Activated T-helper 17 cell treated with anti-CD3 and anti-CD28 coated beads, Interleukin-2, amount 50 U/mL, for 72 hours (primary cell): ENCODE data around the gene ARSK. TPM values are rescaled to one million over a fixed set of nuclear protein-coding genes. Genes with fewer than 3 reads are reported as not detected.

Source experiments
- ATAC-seq: fragments of 150-1000 bp; cut with Tn5 transposase; replicated peaks from 2 replicates; pipeline ENCODE4 v1.10.0; 2021; ENCODE audit warnings: mild to moderate bottlenecking, moderate library complexity
- H3K27ac Mint-ChIP-seq: one replicate; pipeline ENCODE4 v1.8.0; 2022; ENCODE audit warnings: mixed read lengths
- H3K27me3 Mint-ChIP-seq: one replicate; pipeline ENCODE4 v1.8.0; 2022; ENCODE audit warnings: mixed read lengths
- H3K36me3 Mint-ChIP-seq: one replicate; pipeline ENCODE4 v1.8.0; 2022; ENCODE audit warnings: low read depth, mild to moderate bottlenecking, mixed read lengths
- H3K4me1 Mint-ChIP-seq: one replicate; pipeline ENCODE4 v1.8.0; 2022; ENCODE audit warnings: mixed read lengths
- H3K4me3 Mint-ChIP-seq: one replicate; pipeline ENCODE4 v1.8.0; 2022; ENCODE audit warnings: mild to moderate bottlenecking, mixed read lengths
- H3K9me3 Mint-ChIP-seq: one replicate; pipeline ENCODE4 v1.8.0; 2022; ENCODE audit warnings: mixed read lengths
- total RNA-seq, 2 donors: library from RNA; stranded (reverse); gene quantifications; one replicate each; pipeline ENCODE4 v1.2.3, GENCODE V29; 2022

ARSK gene, protein sequence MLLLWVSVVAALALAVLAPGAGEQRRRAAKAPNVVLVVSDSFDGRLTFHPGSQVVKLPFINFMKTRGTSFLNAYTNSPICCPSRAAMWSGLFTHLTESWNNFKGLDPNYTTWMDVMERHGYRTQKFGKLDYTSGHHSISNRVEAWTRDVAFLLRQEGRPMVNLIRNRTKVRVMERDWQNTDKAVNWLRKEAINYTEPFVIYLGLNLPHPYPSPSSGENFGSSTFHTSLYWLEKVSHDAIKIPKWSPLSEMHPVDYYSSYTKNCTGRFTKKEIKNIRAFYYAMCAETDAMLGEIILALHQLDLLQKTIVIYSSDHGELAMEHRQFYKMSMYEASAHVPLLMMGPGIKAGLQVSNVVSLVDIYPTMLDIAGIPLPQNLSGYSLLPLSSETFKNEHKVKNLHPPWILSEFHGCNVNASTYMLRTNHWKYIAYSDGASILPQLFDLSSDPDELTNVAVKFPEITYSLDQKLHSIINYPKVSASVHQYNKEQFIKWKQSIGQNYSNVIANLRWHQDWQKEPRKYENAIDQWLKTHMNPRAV
- 1 to 10 TPM; 7.4 to 7.8 TPM for total RNA-seq

GRCh38 chr5:95554647-95555548, at the start of gene ARSK, which contains the start of gene SKIC3:
Gene ARSK, plus strand, starts transcription at chr5:95555101. Its CDS starts 178 bp downstream, at chr5:95555279.
Gene SKIC3, minus strand, starts transcription at chr5:95554977. Its CDS starts 7,827 bp downstream, at chr5:95547150.
- H3K27me3 Mint-ChIP-seq = no peaks in the 10 kb centered on the region

DNA sequence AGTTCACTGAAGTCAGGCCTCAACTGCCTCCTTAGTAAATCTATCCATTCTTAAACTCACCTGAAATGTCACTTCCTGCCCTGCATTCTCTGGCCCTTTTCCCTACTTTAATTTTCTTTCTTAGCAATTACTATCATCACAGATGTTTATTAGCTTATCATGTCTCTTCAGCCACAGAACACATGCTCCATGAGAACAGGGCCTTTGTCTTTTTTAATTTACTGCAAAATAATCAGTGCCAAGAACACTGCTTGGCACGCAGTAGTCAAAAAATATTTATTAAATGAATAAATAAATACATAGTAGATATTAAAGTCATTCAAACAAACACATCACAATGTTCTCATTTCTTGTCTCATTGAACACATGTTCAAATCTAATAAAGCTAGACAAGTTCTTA, 46.4 kb upstream of the ARSK start:
- Mint-ChIP-seq H3K27ac (peak overlapping the region; percentile 14), H3K9me3 (no peaks in the 10 kb centered on the region), H3K27me3 (no peaks in the 10 kb centered on the region), H3K36me3 (peaks cover 97% of the 10 kb centered on the region), H3K4me1 (no peaks in the 10 kb centered on the region), H3K4me3 (no peak overlapping the region)
- no peak for ATAC-seq

More at GRCh38 chr5:95554647-95555548, at the start of gene ARSK, which contains the start of gene SKIC3:
- Mint-ChIP-seq H3K4me3 (peak within 1 kb of the TSS; percentile 89), H3K27ac (peak within 1 kb of the TSS; percentile 91), H3K4me1 (peaks cover 24% of the 10 kb centered on the region), H3K36me3 (peaks cover 38% of the 10 kb centered on the region), H3K9me3 (no peaks in the 10 kb centered on the region)
- ATAC-seq = peak; percentile 90

GRCh38 chr5:95511606-95512005, 43.3 kb upstream of the ARSK start:
- Mint-ChIP-seq H3K9me3 (no peaks in the 10 kb centered on the region), H3K4me1 (no peaks in the 10 kb centered on the region), H3K27me3 (no peaks in the 10 kb centered on the region), H3K4me3 (no peak overlapping the region), H3K27ac (no peak overlapping the region), H3K36me3 (peaks cover 99% of the 10 kb centered on the region)
- no peak for ATAC-seq

- H3K27me3 Mint-ChIP-seq = no peaks in the 10 kb centered on the region
- peaks cover 95% of the 10 kb centered on the region for H3K36me3 Mint-ChIP-seq
- H3K9me3 Mint-ChIP-seq = no peaks in the 10 kb centered on the region
- H3K4me3 Mint-ChIP-seq = no peak overlapping the region
- H3K27ac Mint-ChIP-seq = no peak overlapping the region
- ATAC-seq = no peak
- no peaks in the 10 kb centered on the region for H3K4me1 Mint-ChIP-seq
Observed at GRCh38 chr5:95518417-95518816, 36.5 kb upstream of the ARSK start.

GRCh38 chr5:95519151-95519550, 35.8 kb upstream of the ARSK start:
- no peaks in the 10 kb centered on the region for H3K27me3 Mint-ChIP-seq
- H3K36me3 Mint-ChIP-seq = peaks cover 90% of the 10 kb centered on the region
- H3K4me1 Mint-ChIP-seq = no peaks in the 10 kb centered on the region
- H3K9me3 Mint-ChIP-seq = no peaks in the 10 kb centered on the region
- no peak for ATAC-seq
- no peak overlapping the region for H3K27ac Mint-ChIP-seq
- H3K4me3 Mint-ChIP-seq = no peak overlapping the region

GRCh38 chr5:95519681-95520080, 35.2 kb upstream of the ARSK start:
- no peaks in the 10 kb centered on the region for H3K4me1 Mint-ChIP-seq
- no peaks in the 10 kb centered on the region for H3K9me3 Mint-ChIP-seq
- H3K36me3 Mint-ChIP-seq = peaks cover 90% of the 10 kb centered on the region
- no peaks in the 10 kb centered on the region for H3K27me3 Mint-ChIP-seq
- H3K4me3 Mint-ChIP-seq = no peak overlapping the region
- no peak for ATAC-seq
- no peak overlapping the region for H3K27ac Mint-ChIP-seq

GRCh38 chr5:95520206-95520605, 34.7 kb upstream of the ARSK start:
- Mint-ChIP-seq H3K36me3 (peaks cover 90% of the 10 kb centered on the region), H3K27ac (no peak overlapping the region), H3K27me3 (no peaks in the 10 kb centered on the region), H3K9me3 (no peaks in the 10 kb centered on the region), H3K4me3 (no peak overlapping the region), H3K4me1 (no peaks in the 10 kb centered on the region)
- no peak for ATAC-seq

GRCh38 chr5:95524423-95524822, 30.5 kb upstream of the ARSK start:
- Mint-ChIP-seq H3K36me3 (peaks cover 90% of the 10 kb centered on the region), H3K27ac (no peak overlapping the region), H3K27me3 (no peaks in the 10 kb centered on the region), H3K4me1 (peaks cover 6% of the 10 kb centered on the region), H3K4me3 (no peak overlapping the region), H3K9me3 (no peaks in the 10 kb centered on the region)
- no peak for ATAC-seq

DNA sequence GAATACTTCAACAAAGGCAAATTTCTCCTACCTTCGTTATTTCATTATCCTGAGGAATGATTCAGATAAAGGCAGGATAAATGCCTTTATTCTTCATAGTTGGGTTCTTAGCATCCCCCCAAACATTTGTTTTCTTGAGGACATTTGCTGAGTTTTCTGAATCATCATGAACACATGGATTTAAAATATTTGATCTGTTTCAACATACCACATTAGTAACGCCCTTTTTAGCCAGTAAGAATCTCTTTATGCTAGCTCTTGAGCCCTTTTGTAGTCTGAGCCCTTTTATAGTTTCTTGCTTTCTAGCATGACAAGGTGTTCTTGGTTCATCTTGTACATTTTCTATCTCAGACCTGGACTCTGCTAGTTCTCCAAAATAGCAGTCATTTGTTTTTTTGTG, 28.0 kb upstream of the ARSK start:
- ATAC-seq = no peak
- H3K4me1 Mint-ChIP-seq = peaks cover 6% of the 10 kb centered on the region
- H3K36me3 Mint-ChIP-seq = peaks cover 91% of the 10 kb centered on the region
- no peak overlapping the region for H3K27ac Mint-ChIP-seq
- no peak overlapping the region for H3K4me3 Mint-ChIP-seq
- H3K9me3 Mint-ChIP-seq = no peaks in the 10 kb centered on the region
- no peaks in the 10 kb centered on the region for H3K27me3 Mint-ChIP-seq

DNA sequence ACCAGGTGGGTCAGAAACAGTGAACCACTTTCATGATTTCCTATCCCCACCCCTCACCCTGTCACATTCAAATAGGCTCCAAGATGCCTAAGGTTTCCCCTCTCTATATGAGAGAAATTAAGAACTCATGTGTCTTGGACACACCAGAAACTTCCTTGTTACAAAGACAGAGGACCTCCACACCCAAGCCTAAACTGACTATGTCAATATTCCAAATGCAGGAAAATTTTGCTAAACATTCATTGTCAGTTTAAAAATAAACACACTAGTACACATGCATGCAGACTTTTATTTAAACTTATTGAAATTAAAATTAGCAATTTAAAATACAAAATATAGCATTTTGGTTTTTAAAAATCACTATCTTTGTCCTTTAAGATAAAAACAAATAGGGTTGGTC, 26.3 kb upstream of the ARSK start:
- ATAC-seq = no peak
- Mint-ChIP-seq H3K27me3 (no peaks in the 10 kb centered on the region), H3K4me3 (no peak overlapping the region), H3K27ac (no peak overlapping the region), H3K4me1 (peaks cover 11% of the 10 kb centered on the region), H3K9me3 (no peaks in the 10 kb centered on the region), H3K36me3 (peaks cover 95% of the 10 kb centered on the region)

DNA sequence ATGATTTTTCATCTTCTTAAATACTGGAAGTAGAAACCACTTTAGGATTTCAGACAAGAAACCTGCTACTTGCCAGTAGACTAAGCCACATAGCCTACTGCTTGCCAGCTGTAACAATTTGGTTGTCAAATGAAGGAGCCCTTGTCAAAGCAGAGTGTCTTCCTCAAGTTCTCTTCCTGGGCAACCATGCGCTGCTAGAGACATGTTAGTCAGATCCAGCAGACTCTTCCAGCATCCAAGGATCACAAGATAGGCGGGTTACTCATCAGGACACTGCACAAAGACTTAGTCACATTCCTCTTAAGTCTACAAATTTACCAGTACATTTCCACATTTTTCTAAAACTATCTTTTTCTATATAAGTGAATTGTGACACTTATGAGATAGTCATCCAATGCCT, 24.5 kb upstream of the ARSK start:
- Mint-ChIP-seq H3K4me3 (no peak overlapping the region), H3K27ac (no peak overlapping the region), H3K4me1 (peaks cover 24% of the 10 kb centered on the region), H3K9me3 (no peaks in the 10 kb centered on the region), H3K36me3 (peaks cover 99% of the 10 kb centered on the region), H3K27me3 (no peaks in the 10 kb centered on the region)
- ATAC-seq = no peak

DNA sequence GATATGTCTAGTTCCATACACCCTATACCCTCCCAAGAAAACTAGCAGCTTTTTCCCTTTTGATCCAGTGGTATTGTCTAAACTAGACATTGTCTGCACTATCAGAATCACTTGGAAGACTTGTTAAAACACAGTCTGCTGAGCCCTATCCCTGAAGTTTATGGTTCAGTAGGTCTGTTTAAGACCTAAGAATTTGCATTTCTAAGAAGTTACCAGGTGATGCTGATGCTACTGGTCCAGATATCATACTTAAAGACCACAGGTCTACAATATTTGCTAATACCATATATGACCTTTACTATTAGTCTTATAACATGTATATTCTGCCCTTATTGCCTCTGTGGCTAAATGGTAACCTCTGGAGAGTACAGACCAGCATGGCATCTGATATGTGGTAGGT, 23.4 kb upstream of the ARSK start:
- Mint-ChIP-seq H3K36me3 (peaks cover 99% of the 10 kb centered on the region), H3K27me3 (no peaks in the 10 kb centered on the region), H3K27ac (no peak overlapping the region), H3K9me3 (no peaks in the 10 kb centered on the region), H3K4me3 (no peak overlapping the region), H3K4me1 (peaks cover 24% of the 10 kb centered on the region)
- no peak for ATAC-seq

GRCh38 chr5:95532415-95532814, 22.5 kb upstream of the ARSK start:
- Mint-ChIP-seq H3K4me1 (peaks cover 24% of the 10 kb centered on the region), H3K36me3 (peaks cover 99% of the 10 kb centered on the region), H3K27me3 (no peaks in the 10 kb centered on the region), H3K9me3 (no peaks in the 10 kb centered on the region), H3K27ac (no peak overlapping the region), H3K4me3 (no peak overlapping the region)
- no peak for ATAC-seq

GRCh38 chr5:95533106-95533505, 21.8 kb upstream of the ARSK start:
- ATAC-seq = peak; percentile 42
- H3K4me1 Mint-ChIP-seq = peaks cover 24% of the 10 kb centered on the region
- H3K27ac Mint-ChIP-seq = peak overlapping the region; percentile 16
- H3K4me3 Mint-ChIP-seq = no peak overlapping the region
- H3K36me3 Mint-ChIP-seq = peaks cover 97% of the 10 kb centered on the region
- no peaks in the 10 kb centered on the region for H3K9me3 Mint-ChIP-seq
- no peaks in the 10 kb centered on the region for H3K27me3 Mint-ChIP-seq
